GM19372 (cell line): Measurements from ENCODE around the gene TMEM174.
"Not testable (repeated sequence)": the region's sequence is repeated elsewhere in the genome, so short reads cannot be mapped to it uniquely, and the experiment has no call there.

Experiments
- ATAC-seq: cut with Tn5 transposase; IDR thresholded peaks from one replicate; pipeline ENCODE4 v1.9.1; 2021; ENCODE audit warnings: mild to moderate bottlenecking, low read depth, moderate library complexity; ENCODE audit not compliant: unreplicated experiment

Gene TMEM174

GRCh38 chr5:73218552-73219171, 45.7 kb downstream of the TMEM174 start:
- no peak for ATAC-seq

GRCh38 chr5:73219336-73219735, 46.3 kb downstream of the TMEM174 start:
- not testable (repeated sequence) for ATAC-seq

GRCh38 chr5:73221161-73221560, 48.2 kb downstream of the TMEM174 start:
- no peak for ATAC-seq

- no peak for ATAC-seq
Observed at GRCh38 chr5:73221726-73222125, 48.7 kb downstream of the TMEM174 start.

GRCh38 chr5:73222173-73222572, 49.2 kb downstream of the TMEM174 start:
- ATAC-seq = no peak
